KMS-11 (cell line): ENCODE data around the gene HS3ST2.
"Not testable (repeated sequence)": the region's sequence is repeated elsewhere in the genome, so short reads cannot be mapped to it uniquely, and the experiment has no call there.

Source experiments
- H2AFZ ChIP-seq: fragments of 200-600 bp; sonication (generic); 2 replicates; pipeline ENCODE4 v1.6.1; 2016; ENCODE audit warnings: antibody characterized with exemption, mixed run types, low read depth
- H3K27ac ChIP-seq: fragments of 200-600 bp; sonication (generic); 2 replicates; pipeline ENCODE4 v1.6.1; 2016; ENCODE audit warnings: mild to moderate bottlenecking, mixed run types
- H3K27me3 ChIP-seq: fragments of 200-600 bp; sonication (generic); 2 replicates; pipeline ENCODE4 v1.6.1; 2017; ENCODE audit warnings: mild to moderate bottlenecking, low read depth, mixed run types, moderate library complexity; ENCODE audit not compliant: insufficient read depth
- H3K36me3 ChIP-seq: fragments of 200-600 bp; sonication (generic); 2 replicates; pipeline ENCODE4 v1.6.1; 2017; ENCODE audit warnings: mild to moderate bottlenecking, mixed run types; ENCODE audit not compliant: insufficient read depth
- H3K4me1 ChIP-seq: fragments of 200-600 bp; sonication (generic); 2 replicates; pipeline ENCODE4 v1.6.1; 2016; ENCODE audit warnings: mild to moderate bottlenecking, low read depth, mixed run types; ENCODE audit not compliant: poor library complexity, severe bottlenecking
- H3K4me2 ChIP-seq: fragments of 200-600 bp; sonication (generic); 2 replicates; pipeline ENCODE4 v1.7.0; 2016; ENCODE audit warnings: mild to moderate bottlenecking, mixed run types
- H3K4me3 ChIP-seq: fragments of 200-600 bp; sonication (generic); IDR thresholded peaks from 2 replicates; pipeline ENCODE4 v1.6.1; 2017; ENCODE audit warnings: low read depth, low read length, mixed read lengths; ENCODE audit not compliant: insufficient read depth
- H3K79me2 ChIP-seq: fragments of 200-600 bp; sonication (generic); 2 replicates; pipeline ENCODE4 v1.6.1; 2016; ENCODE audit warnings: low read depth, mixed run types; ENCODE audit not compliant: insufficient read depth
- H3K9ac ChIP-seq: fragments of 200-600 bp; sonication (generic); 2 replicates; pipeline ENCODE4 v1.6.1; 2016; ENCODE audit warnings: mild to moderate bottlenecking, mixed run types
- H4K20me1 ChIP-seq: fragments of 200-600 bp; sonication (generic); 2 replicates; pipeline ENCODE4 v1.6.1; 2016; ENCODE audit warnings: mild to moderate bottlenecking, mixed run types; ENCODE audit not compliant: insufficient read depth
- CTCF ChIP-seq: fragments of 200-600 bp; sonication (generic); conservative IDR thresholded peaks from 2 replicates; pipeline ENCODE4 v1.6.1; 2017; ENCODE audit warnings: low read depth, mild to moderate bottlenecking, antibody characterized with exemption, low read length, moderate library complexity, mixed read lengths

Gene HS3ST2

GRCh38 chr16:22897184-22897583, 83.2 kb downstream of the HS3ST2 start:
- no peak for TF ChIP-seq CTCF
- no peak overlapping the region for H3K9ac ChIP-seq

GRCh38 chr16:22898131-22898530, 84.2 kb downstream of the HS3ST2 start:
- no peak overlapping the region for H3K27ac ChIP-seq
- no peaks in the 10 kb centered on the region for H3K79me2 ChIP-seq
- H3K9ac ChIP-seq: no peak overlapping the region
- H4K20me1 ChIP-seq: no peaks in the 10 kb centered on the region
- no peaks in the 10 kb centered on the region for H3K36me3 ChIP-seq
- H2AFZ ChIP-seq: no peak overlapping the region
- no peaks in the 10 kb centered on the region for H3K4me1 ChIP-seq
- no peak for TF ChIP-seq CTCF
- no peak overlapping the region for H3K4me3 ChIP-seq
- H3K27me3 ChIP-seq: no peaks in the 10 kb centered on the region
- no peak overlapping the region for H3K4me2 ChIP-seq

More at GRCh38 chr16:22897184-22897583, 83.2 kb downstream of the HS3ST2 start:
- H3K4me1 ChIP-seq: no peaks in the 10 kb centered on the region
- no peaks in the 10 kb centered on the region for H3K36me3 ChIP-seq
- H3K27ac ChIP-seq: no peak overlapping the region
- H3K79me2 ChIP-seq: no peaks in the 10 kb centered on the region
- H4K20me1 ChIP-seq: no peaks in the 10 kb centered on the region
- no peak overlapping the region for H3K4me3 ChIP-seq
- H2AFZ ChIP-seq: no peak overlapping the region
- no peak overlapping the region for H3K4me2 ChIP-seq
- no peaks in the 10 kb centered on the region for H3K27me3 ChIP-seq

GRCh38 chr16:22898874-22899348, 84.9 kb downstream of the HS3ST2 start:
- Histone ChIP-seq H4K20me1 (no peaks in the 10 kb centered on the region), H2AFZ (0 out of 2 replicates have a peak overlapping the region, but pooled peaks have one; percentile 15), H3K4me3 (no peak overlapping the region), H3K79me2 (no peaks in the 10 kb centered on the region), H3K4me1 (no peaks in the 10 kb centered on the region), H3K27me3 (no peaks in the 10 kb centered on the region), H3K9ac (no peak overlapping the region), H3K27ac (no peak overlapping the region), H3K36me3 (no peaks in the 10 kb centered on the region), H3K4me2 (no peak overlapping the region)
- TF ChIP-seq CTCF: peak; percentile 99

- H3K79me2 ChIP-seq, H3K27ac ChIP-seq, H3K36me3 ChIP-seq, H4K20me1 ChIP-seq, H3K4me3 ChIP-seq, H3K27me3 ChIP-seq, H3K4me1 ChIP-seq, H3K9ac ChIP-seq, H2AFZ ChIP-seq, H3K4me2 ChIP-seq: not testable (repeated sequence)
Observed at GRCh38 chr16:22899567-22899966, 85.6 kb downstream of the HS3ST2 start.

GRCh38 chr16:22900863-22901262, 86.9 kb downstream of the HS3ST2 start:
- H3K79me2 ChIP-seq: no peaks in the 10 kb centered on the region
- no peak overlapping the region for H3K4me3 ChIP-seq
- H3K9ac ChIP-seq: no peak overlapping the region
- no peak overlapping the region for H2AFZ ChIP-seq
- no peak for TF ChIP-seq CTCF
- H3K4me2 ChIP-seq: no peak overlapping the region
- H3K27ac ChIP-seq: no peak overlapping the region
- no peaks in the 10 kb centered on the region for H3K36me3 ChIP-seq
- no peaks in the 10 kb centered on the region for H3K4me1 ChIP-seq
- H3K27me3 ChIP-seq: no peaks in the 10 kb centered on the region
- no peaks in the 10 kb centered on the region for H4K20me1 ChIP-seq
